Measurements from ENCODE around the gene GLA.

- no peak for TF ChIP-seq JUND (IDR thresholded peaks at IDR 0.05)
- TF ChIP-seq MAX (IDR thresholded peaks at IDR 0.05), result no peak
- no peak for TF ChIP-seq CTCF (IDR thresholded peaks at IDR 0.05; ENCODE audit: low read depth, low read length, missing input control)
- no peak for TF ChIP-seq REST (IDR thresholded peaks at IDR 0.05)
- no peak for TF ChIP-seq RXRA (IDR thresholded peaks at IDR 0.05)
- no peak for TF ChIP-seq FOXA1 (IDR thresholded peaks at IDR 0.05)
- no peak for TF ChIP-seq SP1 (IDR thresholded peaks at IDR 0.05)
- no peak for TF ChIP-seq RAD21 (IDR thresholded peaks at IDR 0.05)
- no peak for TF ChIP-seq YY1 (IDR thresholded peaks at IDR 0.05)
- no peak for TF ChIP-seq FOXA2 (IDR thresholded peaks at IDR 0.05)
- TF ChIP-seq GABPA (IDR thresholded peaks at IDR 0.05 in 1 of 2, conservative IDR thresholded peaks at IDR 0.05 in 1 of 2), result no peak
- TF ChIP-seq TAF1 (conservative IDR thresholded peaks at IDR 0.05), result no peak
These were observed 9.0 kb upstream of the GLA start for GRCh38 chrX:101416691-101417090.

Data from liver (tissue), 3 donors.